Breast epithelium (tissue), 4 donors: ENCODE results near the gene FRY. TPM values are rescaled to one million over a fixed set of nuclear protein-coding genes. Genes with fewer than 3 reads are reported as not detected.

Source experiments
- DNase-seq, 2 donors: peaks; one replicate each; pipeline ENCODE4 v3.0.0-alpha.2; 2019; ENCODE audit warnings: low spot score in 2 of 2
- H3K27ac ChIP-seq, 2 donors: fragments of 200-600 bp; sonication (generic) in 1 of 2; one replicate each; pipeline ENCODE4 v1.5.1; 2016 to 2019; ENCODE audit warnings: mild to moderate bottlenecking in 1 of 2
- H3K27me3 ChIP-seq, 2 donors: fragments of 200-600 bp; sonication (generic) in 1 of 2; one replicate each; pipeline versions ENCODE4 v1.5.1 to v1.6.0; 2017 to 2019; ENCODE audit warnings: control low read depth in 1 of 2, mild to moderate bottlenecking in 1 of 2
- H3K36me3 ChIP-seq: fragments of 200-600 bp; one replicate; pipeline ENCODE4 v1.5.1; 2019
- H3K4me1 ChIP-seq, 2 donors: fragments of 200-600 bp; sonication (generic); one replicate each; pipeline ENCODE4 v1.5.1; 2016 to 2019; ENCODE audit warnings: control low read depth in 1 of 2
- H3K4me3 ChIP-seq, 3 donors: fragments of 200-600 bp; sonication (generic); 1 replicate in 2 of 3; 2 replicates in 1 of 3; pipeline ENCODE4 v1.5.1; 2016 to 2019; ENCODE audit warnings: mild to moderate bottlenecking in 3 of 3, moderate library complexity in 2 of 3
- H3K9me3 ChIP-seq, 2 donors: fragments of 200-600 bp; sonication (generic) in 1 of 2; one replicate each; pipeline ENCODE4 v1.5.1; 2016 to 2019; ENCODE audit warnings: control low read depth in 1 of 2
- CTCF ChIP-seq, 3 donors: fragments of 450-650 bp; IDR thresholded peaks; one replicate each; pipeline ENCODE4 v1.5.1; 2016 to 2017; ENCODE audit warnings: antibody characterized with exemption in 3 of 3, mild to moderate bottlenecking in 3 of 3, moderate library complexity in 3 of 3
- POLR2A ChIP-seq: fragments of 450-650 bp; IDR thresholded peaks from one replicate; pipeline ENCODE4 v1.6.1; 2016; ENCODE audit warnings: antibody characterized with exemption, mild to moderate bottlenecking, moderate library complexity
- POLR2AphosphoS5 ChIP-seq, 3 donors: sonication (generic); formaldehyde crosslinking; IDR thresholded peaks; one replicate each; pipeline ENCODE4 v1.6.1; 2017; ENCODE audit warnings: antibody characterized with exemption in 3 of 3
- intact Hi-C: fragments of 100-400 bp; cut with DNase I; formaldehyde crosslinking; loops from one replicate; pipeline ENCODE4 v1.15.1; 2023; ENCODE audit warnings: low total_unique reads
- total RNA-seq, 3 donors: library from RNA; depleted of rRNA; stranded (reverse); fragments of >200 nt; gene quantifications; one replicate each; pipeline ENCODE4 v1.1.0, GENCODE V29; 2016

FRY gene
- total RNA-seq, 3 donors from 2014 or later = 41.0 to 52.8 (median 46.4) TPM

GRCh38 chr13:32266130-32266529, 234.6 kb downstream of the FRY start:
- Histone ChIP-seq H3K4me1 (no peaks in the 10 kb centered on the region), H3K27ac (no peak overlapping the region), H3K9me3 (no peaks in the 10 kb centered on the region), H3K36me3 (no peaks in the 10 kb centered on the region), H3K27me3 (no peaks in the 10 kb centered on the region), H3K4me3 (no peak overlapping the region)
- DNase-seq = no peak
- TF ChIP-seq CTCF (IDR thresholded peaks at IDR 0.05) (no peak), POLR2A (no peak), POLR2AphosphoS5 (IDR thresholded peaks at IDR 0.05) (no peak)
- intact Hi-C loops = no loop called here

- no peaks in the 10 kb centered on the region for H3K9me3 ChIP-seq
- H3K4me3 ChIP-seq = no peak overlapping the region
- TF ChIP-seq POLR2AphosphoS5 (IDR thresholded peaks at IDR 0.05) (no peak), POLR2A (no peak), CTCF (IDR thresholded peaks at IDR 0.05) (peak; percentile 49 to 64 (median 62))
- H3K4me1 ChIP-seq = no peaks in the 10 kb centered on the region
- no peaks in the 10 kb centered on the region for H3K27me3 ChIP-seq
- DNase-seq = no peak
- no peaks in the 10 kb centered on the region for H3K36me3 ChIP-seq
- no peak overlapping the region for H3K27ac ChIP-seq
- intact Hi-C loops = no loop called here
Measured at GRCh38 chr13:32267836-32268439, 236.4 kb downstream of the FRY start.

GRCh38 chr13:32272021-32272683, 240.6 kb downstream of the FRY start:
- H3K27me3 ChIP-seq = no peaks in the 10 kb centered on the region
- intact Hi-C loops = no loop called here
- H3K36me3 ChIP-seq = no peaks in the 10 kb centered on the region
- no peaks in the 10 kb centered on the region for H3K4me1 ChIP-seq
- H3K27ac ChIP-seq = peak overlapping the region in 1 of 2 donors; percentile 36
- H3K9me3 ChIP-seq = no peaks in the 10 kb centered on the region
- no peak for DNase-seq
- TF ChIP-seq POLR2A (no peak), CTCF (IDR thresholded peaks at IDR 0.05) (no peak), POLR2AphosphoS5 (IDR thresholded peaks at IDR 0.05) (no peak)
- H3K4me3 ChIP-seq = no peak overlapping the region

- no peak for DNase-seq
- no peaks in the 10 kb centered on the region for H3K4me1 ChIP-seq
- TF ChIP-seq POLR2A = no peak
- no peak for TF ChIP-seq POLR2AphosphoS5 (IDR thresholded peaks at IDR 0.05)
- no peak for TF ChIP-seq CTCF (IDR thresholded peaks at IDR 0.05)
- H3K4me3 ChIP-seq = no peak overlapping the region
- no peaks in the 10 kb centered on the region for H3K9me3 ChIP-seq
- H3K27ac ChIP-seq = peak overlapping the region; percentile 34 to 36
- H3K27me3 ChIP-seq = no peaks in the 10 kb centered on the region
- H3K36me3 ChIP-seq = no peaks in the 10 kb centered on the region
- intact Hi-C loops = no loop called here
Measured at GRCh38 chr13:32277839-32278238, 246.3 kb downstream of the FRY start.

GRCh38 chr13:32278426-32278825, 246.9 kb downstream of the FRY start:
- no peaks in the 10 kb centered on the region for H3K4me1 ChIP-seq
- H3K9me3 ChIP-seq = no peaks in the 10 kb centered on the region
- no peak overlapping the region for H3K27ac ChIP-seq
- no peak for DNase-seq
- no peaks in the 10 kb centered on the region for H3K27me3 ChIP-seq
- H3K4me3 ChIP-seq = no peak overlapping the region
- TF ChIP-seq POLR2A (no peak), CTCF (IDR thresholded peaks at IDR 0.05) (no peak)
- H3K36me3 ChIP-seq = no peaks in the 10 kb centered on the region
- intact Hi-C loops = no loop called here
